ENCODE data around the gene RNF157.
A peak's percentile ranks its signal among the peaks of the same experiment; 100 is the strongest.

RNF157 gene

DNA sequence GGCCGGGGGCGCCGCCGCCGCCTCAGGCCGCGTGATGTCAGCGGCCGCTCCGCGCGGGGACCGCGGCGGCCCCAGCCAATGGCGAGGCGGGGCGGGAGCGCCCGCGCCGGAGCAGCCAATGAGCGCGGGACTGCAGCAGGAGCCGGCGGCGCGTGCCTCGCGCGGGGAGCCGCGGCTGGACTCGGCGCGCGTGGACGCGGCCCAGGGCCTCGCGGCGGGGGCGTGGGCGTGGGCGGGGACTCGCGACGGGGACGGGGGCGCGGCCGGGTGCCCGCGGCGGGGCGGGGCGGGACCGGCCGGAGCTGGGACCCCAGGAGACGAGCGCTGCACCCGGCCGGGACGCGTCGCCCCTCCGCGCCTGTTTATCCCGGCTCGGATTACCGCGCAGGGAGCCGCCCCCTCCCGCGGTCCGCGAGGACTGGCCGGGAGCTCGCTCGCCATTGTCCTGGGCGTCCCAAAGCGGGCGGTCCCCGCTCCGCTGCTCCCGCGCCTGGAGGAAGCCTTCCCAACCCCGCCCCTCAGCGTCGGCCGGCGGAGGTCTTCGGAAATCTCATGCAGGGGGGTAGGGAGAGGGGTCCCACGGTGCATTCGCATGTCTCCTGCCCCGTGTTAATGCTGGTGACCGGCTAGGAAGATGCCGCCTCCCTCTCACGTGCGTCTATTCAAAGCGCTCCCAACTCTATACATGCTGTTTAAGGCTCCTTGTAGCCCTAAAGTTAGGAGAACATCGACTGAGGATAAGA, at the start of gene RNF157:
Gene RNF157, minus strand, starts transcription at position 33 of the 743 bp plus-strand sequence. CDS start 253 bp downstream, outside the sequence.
- peak; percentile 75 for DNase-seq

DNA sequence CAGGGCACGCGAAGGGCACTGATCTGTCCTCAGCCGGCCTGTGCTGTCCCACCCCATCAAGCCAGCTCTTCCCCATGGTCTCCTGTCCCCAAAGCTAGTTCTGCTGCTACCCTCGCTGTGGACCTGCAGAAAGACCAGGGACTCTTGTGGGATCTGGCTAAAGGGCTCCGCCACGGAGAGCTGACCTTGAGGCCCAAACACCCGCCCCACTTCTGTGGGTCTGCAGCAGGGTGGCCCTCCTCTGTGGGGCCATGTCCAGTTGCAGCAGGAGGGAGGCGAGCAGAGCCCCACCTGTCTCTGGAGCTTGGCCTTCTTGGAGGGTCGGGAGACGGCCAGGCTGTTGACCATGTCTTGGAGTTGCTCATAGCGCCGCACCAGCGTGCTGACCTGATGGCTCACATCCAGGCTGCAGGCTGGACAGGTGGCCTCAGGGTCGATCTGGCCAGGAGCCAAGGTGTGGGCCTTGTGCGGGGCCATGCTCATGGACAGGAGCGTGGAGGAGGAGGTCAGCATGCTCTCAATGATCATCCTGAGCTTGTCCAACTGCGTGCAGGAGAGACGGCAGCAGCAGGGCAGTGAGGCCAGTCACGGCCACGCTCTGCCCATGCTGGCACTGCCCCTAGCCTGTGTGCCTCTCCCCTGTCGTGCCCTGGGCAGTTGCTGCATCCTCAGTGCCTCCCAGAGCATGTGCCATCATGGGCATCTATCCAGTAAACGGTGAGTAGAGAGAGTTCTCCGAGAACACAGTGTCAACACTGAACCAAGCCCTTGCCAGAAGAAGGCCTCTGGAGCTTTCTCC, 41.5 kb upstream of the RNF157 start:
- no peak for DNase-seq

DNA sequence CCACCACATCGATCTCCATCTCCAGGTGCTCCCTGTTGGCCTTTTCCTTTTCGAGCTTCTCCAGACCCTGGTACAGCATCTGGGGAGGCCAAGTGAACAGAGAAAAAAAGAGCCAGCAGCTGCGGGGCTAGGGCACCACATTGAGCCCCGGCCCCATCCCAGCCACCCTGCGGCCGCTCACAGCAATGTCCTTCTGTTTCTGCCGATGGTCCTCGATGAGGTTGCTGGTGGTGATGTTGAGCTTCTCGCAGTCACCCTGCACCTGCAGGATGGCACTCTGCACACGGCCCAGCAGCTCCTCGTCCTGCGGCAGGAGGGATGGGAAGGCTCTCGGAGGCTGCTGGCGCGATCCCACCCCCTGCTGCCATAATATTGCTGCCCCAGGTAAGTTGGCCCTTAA, 40.4 kb upstream of the RNF157 start:
- DNase-seq: no peak

DNA sequence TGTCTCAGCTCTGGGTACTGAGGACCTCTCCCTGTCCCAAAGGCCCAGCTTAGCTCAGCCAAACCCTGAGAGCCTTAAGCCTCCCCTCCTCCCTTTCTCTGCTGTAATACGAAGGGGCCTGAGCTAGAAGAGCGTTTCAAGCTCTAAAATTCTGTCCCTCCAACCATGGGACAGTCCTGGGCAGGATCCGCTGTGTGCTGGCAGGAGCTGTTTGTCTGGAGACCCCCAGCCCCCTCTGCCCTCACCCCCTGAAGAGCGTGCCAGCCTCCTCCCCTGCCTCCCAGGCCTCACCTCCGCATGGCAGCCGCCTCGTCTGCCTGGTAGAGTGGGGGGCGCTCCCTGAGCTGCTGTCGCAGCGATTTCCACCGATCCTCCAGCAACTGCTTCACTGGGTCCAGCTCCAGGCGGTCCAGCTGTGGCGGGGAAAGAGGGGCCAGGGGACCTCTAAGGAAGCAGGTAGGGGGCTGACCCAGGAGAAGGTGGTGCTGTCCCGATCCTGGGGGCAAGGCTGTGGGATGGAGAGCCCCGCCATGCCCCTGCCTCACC, 39.5 kb upstream of the RNF157 start:
- DNase-seq: no peak

DNA sequence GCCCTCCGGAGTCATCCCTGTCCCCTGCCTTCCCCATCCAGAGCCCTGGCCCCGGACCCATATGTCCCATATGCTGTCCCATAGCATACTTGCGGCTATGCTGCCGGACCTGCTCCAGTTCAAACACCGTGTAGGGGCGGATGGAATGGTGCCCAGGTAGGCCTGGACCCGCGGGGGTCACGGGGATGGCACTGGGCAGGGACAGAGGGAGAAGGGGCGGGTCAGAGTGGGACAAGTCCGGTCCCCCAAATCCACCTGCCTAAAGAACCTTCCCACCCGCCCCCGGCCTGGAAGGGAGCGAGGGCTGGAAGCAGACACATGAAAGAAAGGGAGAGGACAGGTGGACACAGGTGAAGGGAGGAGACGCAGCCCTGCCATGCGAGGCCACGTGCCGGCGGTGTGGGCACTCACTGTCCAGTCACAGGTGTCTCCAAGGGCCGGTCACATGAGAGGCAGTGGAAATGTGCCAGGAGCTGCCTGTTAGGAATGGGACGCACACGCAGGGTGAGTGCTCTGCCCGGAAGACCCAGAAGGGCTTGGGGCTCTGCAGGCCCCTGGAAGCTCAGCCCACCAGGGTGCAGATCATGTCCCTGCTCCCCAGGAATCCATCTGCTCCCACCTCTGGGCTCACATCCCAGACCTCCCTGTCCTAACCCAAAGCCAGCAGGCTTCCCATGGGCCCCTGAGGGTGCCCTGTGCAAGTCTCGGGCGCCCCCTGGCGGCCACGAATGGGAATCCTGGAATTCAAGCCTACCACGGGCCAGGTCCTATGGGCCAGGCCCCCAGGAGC, 38.9 kb upstream of the RNF157 start:
- DNase-seq: peak; percentile 80

DNA sequence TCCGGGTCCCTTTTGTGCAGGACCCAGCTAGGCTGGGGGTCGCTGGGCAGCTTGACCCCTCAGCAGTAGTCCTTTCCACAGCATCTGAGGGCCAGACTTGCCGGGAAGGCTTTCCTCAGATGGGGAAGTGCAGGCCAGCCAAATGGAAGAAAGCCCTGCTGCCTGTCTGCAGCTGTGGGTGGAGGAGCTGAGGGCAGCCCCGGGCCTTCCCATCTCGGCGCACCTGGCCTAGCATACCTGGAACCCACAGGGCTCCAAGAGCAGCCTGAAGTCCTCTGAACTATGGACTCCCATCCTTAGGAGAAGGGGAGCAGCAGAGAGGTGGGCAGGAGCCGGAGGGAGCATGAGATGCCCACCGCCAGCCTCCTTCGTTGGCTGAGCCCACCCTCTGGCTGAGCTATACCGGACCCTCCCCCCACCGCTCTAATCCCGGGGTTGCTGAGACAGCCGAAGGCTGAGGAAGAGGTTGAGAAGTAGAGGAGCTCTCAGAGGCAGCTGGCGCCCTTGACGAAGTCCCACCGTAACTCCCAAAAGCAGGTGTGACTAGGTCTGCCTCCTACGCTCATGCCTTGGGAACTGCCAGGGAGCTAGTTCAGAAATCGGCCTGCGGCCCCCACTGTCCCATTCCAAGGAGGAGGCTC, 38.1 kb upstream of the RNF157 start:
- DNase-seq: no peak

DNA sequence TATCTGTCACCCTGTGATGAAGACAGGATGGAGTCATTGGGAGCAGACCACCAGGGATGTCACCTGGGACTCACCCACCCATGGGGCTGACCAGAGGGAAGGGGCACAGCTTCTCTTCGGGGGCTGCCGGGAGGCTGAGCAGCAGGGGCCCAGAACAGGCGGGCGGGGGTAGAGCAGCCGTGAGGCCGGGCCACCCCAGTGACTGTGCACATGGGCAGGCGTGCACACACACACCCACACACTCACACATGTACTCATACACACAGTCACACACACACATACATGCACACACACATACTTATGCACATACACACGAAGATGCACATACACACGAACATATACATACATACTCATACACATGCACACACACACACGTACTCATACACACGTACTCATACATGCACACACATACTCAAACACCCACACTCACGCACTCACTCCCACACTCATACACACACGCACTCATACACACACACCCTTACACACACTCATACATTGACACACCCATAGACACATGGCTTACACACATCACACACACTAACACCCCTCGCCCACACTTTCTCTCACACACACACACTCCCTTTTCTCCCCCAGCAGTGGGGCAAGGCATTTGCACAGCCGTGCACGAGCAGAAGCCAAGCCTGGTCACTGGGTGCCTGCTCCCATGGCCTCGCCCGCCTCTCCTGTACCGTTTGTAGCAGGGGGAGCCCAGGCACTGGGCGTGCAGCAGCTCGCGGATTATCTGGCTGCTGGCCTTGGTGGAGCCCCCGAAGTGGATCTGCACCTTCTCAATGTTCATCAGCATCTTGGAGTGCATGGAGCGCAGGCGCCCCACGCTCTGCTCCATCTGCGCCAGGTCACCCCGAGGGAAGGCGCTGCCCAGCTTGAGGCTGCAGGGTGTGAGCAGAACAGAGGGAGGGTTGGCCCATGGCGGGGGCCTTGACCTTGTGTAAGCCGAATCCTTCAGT, 37.3 kb upstream of the RNF157 start:
- DNase-seq: no peak

DNA sequence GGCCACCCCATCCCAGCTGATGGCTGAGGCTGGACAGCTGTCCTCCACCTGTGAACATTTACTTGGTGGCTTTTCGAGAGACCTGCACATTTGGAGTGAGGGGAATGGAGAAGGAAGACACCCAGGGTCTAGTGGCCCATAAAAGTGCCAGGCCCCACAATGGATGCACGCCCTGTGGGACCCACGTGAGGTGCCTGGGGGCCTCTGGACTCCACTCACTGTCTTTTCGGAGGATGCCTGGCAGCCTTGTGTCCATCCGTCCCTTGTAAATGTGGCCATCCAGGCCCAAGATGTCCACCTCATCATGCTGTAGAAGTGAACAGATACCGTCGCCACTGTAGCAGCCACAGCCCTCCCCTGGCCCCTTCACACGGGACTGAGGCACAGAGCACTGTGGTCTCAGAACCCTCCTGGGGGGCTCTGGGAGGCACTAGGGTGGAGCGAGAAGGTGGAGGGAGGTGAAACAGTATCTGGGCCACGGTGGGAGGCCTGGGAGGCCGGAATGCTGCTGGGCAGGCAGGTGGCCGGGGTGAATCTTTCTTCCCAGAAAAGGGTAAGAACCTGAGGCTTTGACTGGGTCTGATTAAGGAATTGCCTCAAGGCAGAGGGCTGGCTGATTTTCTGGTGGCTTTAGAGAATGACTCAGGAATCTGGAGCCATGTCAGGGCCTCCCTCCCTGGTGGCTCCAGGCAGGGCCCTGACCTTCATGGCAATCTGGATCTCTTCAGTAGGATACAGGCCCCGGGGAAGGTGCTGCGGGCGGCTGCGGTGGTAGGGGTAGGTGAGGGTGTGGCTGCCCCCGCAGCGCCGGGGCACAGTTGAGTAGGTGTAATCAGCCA, 36.4 kb upstream of the RNF157 start:
- no peak for DNase-seq

DNA sequence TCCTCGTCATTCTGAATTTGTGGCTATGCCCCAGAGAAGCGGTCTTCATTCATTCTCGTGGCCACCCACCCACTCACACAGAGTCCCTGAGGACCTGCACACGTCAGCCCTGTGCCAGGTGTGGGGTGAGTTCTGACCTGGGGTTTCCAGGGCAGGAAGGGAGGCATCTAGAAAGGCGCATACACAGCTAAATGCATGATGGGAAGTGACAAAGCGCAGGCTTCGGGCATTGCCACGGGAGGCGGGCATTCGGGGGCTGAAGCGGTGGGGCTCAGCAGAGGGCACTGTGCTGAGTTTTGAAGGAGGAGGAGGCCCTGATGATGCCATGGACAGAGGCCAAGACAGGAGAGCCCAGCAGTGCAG, 35.8 kb upstream of the RNF157 start:
- DNase-seq: no peak

DNA sequence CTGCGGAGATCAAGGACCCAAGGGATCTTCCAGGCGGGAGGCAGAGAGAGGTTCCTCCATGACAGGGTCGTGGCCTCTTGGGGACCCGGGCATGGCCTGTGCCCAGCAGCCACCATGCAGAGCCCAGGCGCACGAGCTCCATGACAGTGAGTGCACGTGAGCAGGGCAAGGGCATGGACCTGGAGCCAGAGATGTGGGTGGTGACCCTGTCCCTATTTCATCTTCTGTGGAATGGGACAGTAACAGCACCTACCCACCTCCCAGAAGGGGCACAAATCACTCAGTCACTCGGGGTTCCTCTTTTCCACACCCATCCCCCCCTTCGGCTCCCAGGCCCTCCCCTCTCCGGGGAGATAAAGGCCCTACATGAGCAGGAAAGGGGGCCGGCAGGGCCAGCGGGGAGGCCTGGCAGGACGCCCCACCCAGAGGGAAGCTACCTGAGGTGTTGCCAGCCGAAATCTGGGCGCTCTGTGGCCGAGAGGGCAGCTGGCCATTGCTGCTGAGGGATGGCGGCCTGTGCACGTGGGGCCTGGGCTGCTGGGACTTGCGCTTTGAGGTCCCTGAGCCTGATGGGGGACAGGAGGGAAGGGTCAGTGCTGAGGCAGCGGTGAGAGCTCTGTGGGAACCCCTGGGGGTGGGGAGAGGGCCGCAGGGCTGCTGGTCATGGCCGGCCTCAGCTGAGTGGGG, 35.2 kb upstream of the RNF157 start:
- DNase-seq: no peak

DNA sequence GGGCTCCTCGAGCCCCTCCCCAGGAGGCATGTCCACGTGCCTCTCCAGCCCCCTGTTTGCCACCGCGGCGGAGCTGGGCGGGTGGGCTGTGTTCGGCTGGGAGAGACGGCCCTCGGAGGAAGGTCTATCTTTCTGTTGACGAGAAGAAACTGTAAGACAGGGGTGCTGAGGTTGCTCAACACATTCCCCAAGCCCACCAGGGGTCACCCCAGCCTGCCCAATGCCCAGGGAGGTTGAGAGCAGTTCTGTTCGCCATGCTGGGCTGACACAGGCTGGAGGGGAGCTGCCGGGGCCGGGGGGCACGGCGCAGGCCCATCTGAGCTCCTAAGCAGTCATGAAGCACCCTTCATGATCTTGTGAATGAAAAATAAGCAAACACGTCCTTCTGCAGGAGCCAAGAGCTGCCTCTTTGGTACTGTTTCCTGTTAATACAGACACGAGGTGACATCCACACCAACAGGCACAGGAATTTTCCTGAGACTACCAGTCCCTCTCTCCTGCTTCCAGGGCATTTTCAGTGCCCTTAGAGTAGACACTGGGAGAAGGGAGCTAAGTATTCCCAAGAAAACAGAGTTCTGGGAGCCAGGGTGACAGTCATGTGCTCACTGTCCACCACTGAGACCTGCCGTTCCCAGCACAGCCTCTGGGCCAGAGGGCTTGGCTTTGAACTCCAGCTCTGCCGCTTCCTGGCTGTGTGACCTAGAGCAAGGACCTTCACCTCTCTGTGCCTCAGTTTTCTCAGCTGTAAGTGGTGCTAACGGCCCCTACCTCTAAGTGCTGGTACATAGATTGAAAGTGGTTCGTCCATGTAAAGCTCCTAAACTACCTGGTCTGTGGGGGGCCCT, 34.0 kb upstream of the RNF157 start:
- DNase-seq: no peak

DNA sequence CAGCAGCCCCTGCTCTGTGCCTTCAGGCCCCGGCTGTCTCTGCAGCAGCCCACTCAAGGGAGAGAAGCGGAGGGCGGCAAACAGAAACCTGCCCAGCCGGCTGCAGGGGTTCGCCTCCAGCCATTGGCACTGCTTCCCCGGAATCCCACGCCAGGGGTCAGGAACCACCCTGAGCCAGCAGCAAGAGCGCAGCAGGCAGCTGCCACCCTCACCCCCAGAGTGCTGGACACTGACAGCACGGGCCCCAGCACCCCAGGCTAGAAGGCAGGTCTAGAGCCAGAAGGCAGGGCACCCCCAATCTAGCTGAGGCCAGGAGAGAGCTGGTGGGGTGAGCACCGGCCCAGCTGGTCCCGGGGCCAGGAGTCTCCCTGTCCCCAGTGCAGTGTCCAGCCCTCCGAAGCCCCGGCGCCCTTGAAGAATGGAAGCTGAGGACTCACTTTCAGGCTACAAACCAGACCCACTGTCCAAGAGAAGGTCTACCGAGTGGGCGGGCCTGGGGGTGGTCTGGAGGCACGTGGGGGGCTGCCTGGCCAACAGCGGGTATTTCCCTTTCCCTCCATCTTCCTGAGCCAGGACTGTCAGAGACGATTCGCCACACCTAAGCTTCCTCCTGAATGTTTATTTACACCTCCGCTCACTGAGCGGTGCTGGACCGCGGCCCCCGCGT, 33.3 kb upstream of the RNF157 start:
- DNase-seq: no peak

DNA sequence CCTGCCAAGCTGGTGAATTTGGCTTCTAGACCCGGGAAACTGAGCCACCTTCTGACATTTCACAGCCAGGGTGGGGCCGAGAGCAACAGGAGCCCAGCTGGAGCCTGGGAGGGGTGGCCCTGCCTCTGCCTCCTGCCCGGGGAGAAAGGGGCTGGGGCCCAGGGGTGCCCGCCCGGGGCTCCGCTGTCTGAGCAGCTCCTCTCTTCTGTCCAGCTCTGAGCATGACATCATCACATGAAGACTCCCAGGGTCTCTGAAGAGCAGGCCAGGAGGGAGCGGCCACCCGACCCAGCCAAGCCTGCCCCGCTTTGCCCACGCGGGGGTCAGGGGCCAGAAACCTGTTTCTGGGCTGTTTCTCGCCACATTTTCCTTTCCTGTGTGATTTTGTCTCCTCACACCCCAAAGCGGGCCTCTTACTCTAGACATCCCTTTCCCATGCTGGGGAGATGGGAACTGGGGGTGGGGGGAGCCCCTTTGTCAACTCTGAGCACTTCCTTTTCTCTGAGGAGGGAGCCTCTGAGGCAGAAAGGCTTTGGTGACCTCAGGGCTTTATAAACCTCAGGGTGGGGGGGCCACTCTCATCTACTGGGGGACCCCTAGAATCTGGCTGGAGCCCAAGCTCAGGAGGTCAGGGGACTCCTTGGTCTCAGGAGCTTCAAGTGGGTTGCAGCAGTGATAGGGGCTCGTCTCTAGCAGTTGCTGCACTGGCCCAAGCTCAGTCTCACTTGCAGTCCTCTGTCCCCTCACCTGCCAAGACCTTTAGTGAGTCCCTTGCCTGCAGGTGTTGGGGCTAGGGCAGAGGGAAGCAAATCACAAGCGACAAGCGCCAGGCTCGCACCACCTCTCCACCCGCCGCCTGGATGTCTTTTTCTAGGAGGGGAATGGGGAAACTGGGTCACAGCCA, 32.5 kb upstream of the RNF157 start:
- DNase-seq: no peak

DNA sequence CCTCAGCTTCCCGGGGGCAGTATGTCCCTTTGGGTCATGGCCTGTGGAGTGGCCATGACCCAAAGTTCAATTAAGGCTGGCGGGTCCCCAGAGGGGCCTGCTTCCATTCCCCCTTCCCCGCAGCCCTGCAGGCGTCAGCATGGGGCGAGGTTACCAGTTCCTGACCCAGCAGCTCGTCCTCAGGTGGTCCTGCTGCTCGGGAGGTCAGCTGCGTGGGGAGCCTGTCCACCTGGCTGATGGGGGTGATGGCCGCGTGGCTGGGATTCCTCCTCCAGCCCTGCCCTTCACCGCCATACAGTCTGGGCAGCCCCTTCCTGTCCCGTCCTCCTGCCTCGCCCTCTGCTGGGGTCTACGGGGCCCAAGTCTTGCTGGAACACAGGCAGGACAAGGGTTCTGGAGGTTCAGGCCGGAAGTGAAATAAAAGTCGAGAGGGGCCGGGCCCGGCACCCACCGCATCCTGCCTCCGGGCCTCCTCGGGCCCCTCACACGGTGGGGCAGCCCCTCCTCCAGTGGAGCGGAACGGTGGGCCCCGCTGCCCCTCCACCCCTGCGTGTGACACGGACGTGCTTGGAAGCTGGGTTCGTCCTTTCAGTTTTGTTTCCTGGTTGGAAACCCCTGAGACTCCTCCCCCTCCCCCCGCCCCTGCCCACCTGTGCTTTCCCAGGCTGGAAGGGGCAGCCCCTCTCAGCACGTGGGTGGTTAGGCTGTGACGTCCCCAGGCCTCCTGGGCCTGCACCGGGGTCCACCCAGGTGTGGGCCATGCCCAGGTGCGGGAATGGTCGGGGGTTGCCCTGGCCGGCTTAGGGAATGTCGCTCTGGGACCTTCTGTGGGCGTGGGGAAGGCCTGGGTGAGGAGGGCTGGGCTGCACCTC, 31.6 kb upstream of the RNF157 start:
- no peak for DNase-seq

DNA sequence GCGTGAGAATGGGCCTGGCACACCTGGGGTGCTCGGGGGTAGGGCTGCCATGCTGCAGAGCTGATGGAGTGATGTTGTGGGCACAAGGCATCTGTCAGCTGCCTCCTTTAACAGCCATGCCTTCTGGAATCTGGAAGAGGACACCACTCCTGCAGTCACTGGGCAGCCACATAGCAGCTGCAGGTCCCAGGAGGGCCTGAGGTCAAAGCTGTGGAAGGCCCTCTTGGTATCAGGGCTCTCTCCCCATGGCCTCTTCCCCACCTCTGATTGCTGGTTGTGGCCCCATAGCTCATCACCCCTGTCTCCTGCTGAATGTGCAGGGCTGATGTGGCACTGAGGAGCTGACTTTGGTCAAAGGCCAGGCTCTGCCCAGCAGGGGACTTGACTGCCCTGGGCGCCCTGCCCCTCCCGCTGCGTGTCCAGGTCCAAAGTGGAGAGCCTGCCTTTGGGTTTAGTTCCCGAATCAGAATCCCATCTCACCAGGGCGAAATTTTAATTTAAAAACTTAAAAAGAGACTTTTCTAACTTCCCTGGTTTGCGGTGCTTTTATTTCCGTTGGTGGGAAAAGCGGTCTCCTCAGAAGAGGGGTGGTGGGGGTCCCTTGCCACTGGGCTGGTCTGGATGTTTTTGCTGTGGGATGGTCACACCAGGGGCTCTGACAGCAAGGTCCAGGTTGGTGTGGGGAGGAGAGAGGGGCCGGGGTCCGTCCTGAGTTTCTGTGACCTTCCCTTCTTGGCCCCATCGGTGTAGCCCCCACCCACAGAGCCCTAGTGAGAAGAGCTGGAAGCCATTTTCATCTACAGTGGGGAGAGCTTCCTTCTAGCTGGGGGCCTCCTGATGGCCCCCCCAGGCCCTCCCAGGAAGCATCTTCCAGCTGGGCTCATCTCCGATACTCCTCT, 30.7 kb upstream of the RNF157 start:
- no peak for DNase-seq
